AG04450 (cell line): Measurements from ENCODE around the gene PLRG1. TPM values are rescaled to one million over a fixed set of nuclear protein-coding genes. Genes with fewer than 3 reads are reported as not detected.

Experiments used
- CTCF ChIA-PET: fragments of 300-600, 350-600 bp; formaldehyde crosslinking; extraction: SDS; loops from one replicate; lab custom pipeline; 2022; ENCODE audit warnings: antibody characterized with exemption, inconsistent platforms; lab: Charles Lee
- POLR2A ChIA-PET: fragments of 350-600 bp; formaldehyde crosslinking; extraction: SDS; loops from one replicate; lab custom pipeline; 2021; ENCODE audit warnings: antibody characterized with exemption, inconsistent platforms; lab: Yijun Ruan, JAX
- DNase-seq: peaks from one replicate; pipeline ENCODE4 v3.0.0-alpha.2; 2011; ENCODE audit warnings: low read depth, low spot score
- H3K27ac ChIP-seq: one replicate; pipeline ENCODE4 v1.5.1; 2012; ENCODE audit warnings: low read depth, low read length, control low read depth
- H3K27me3 ChIP-seq: one replicate; pipeline ENCODE4 v1.6.0; 2012; ENCODE audit warnings: low read length; ENCODE audit not compliant: control insufficient read depth, insufficient read depth
- H3K4me3 ChIP-seq: 2 replicates; pipeline ENCODE4 v1.5.1; 2011; ENCODE audit warnings: mild to moderate bottlenecking, low read depth, low read length, control low read depth
- H3K9me3 ChIP-seq: 2 replicates; pipeline ENCODE4 v1.5.1; 2012; ENCODE audit warnings: low read length; ENCODE audit not compliant: control insufficient read depth, insufficient read depth
- CTCF ChIP-seq: IDR thresholded peaks from 2 replicates; pipeline ENCODE4 v1.5.1; 2011; ENCODE audit warnings: low read depth, low read length, control low read depth, inconsistent platforms
- polyA plus RNA-seq: library from polyadenylated mRNA; depleted of rRNA; stranded (reverse); fragments of >200 nt; gene quantifications from 2 replicates; pipeline ENCODE4 v1.2.3, GENCODE V29; 2011; rRNA removed
- small RNA-seq: library from RNA; depleted of rRNA; stranded (forward); fragments of <200 nt; gene quantifications from one replicate; pipeline ENCODE3, GENCODE V24; 2012; ENCODE audit warnings: low read depth; ENCODE audit not compliant: insufficient read length

PLRG1 gene
- polyA plus RNA-seq, 1 experiment, result 141 TPM

GRCh38 chr4:154487145-154487544 lies 63.1 kb downstream of the PLRG1 start:
- POLR2A ChIA-PET, result no interaction called here
- TF ChIP-seq CTCF, result no peak
- Histone ChIP-seq H3K9me3 (peaks cover 12% of the 10 kb centered on the region; the same call in 1 of the 2 replicates), H3K27ac (no peak overlapping the region), H3K27me3 (peaks cover 27% of the 10 kb centered on the region), H3K4me3 (no peak overlapping the region)
- CTCF ChIA-PET, result no interaction called here
- no peak for DNase-seq

GRCh38 chr4:154485127-154485773 lies 65.0 kb downstream of the PLRG1 start:
- POLR2A ChIA-PET, result no interaction called here
- CTCF ChIA-PET, result no interaction called here
- no peak for DNase-seq
- Histone ChIP-seq H3K9me3 (peaks cover 7% of the 10 kb centered on the region; the same call in 1 of the 2 replicates), H3K27me3 (peaks cover 12% of the 10 kb centered on the region), H3K4me3 (no peak overlapping the region), H3K27ac (no peak overlapping the region)
- TF ChIP-seq CTCF, result no peak

Small RNAs within 50 kb of the gene (small RNA-seq; reads per million reads assigned to genes)
- gene RNU6-1285P, result not detected

Other genes starting within 250 kb of the PLRG1 start
- gene DCHS2, start 58.6 kb downstream of the PLRG1 start, polyA plus RNA-seq, result not detected in 2 replicates
- gene FGB, start 12.6 kb upstream of the PLRG1 start, polyA plus RNA-seq, result 0.17 TPM in 1 of 2 replicates, not detected in the other
- 0.09 TPM in 1 of 2 replicates, not detected in the other for gene FGA, start 40.3 kb upstream of the PLRG1 start, polyA plus RNA-seq
- gene FGG, start 62.3 kb upstream of the PLRG1 start, polyA plus RNA-seq, result 0.07 TPM in 1 of 2 replicates, not detected in the other
- not detected in 2 replicates for gene LRAT, start 193.6 kb upstream of the PLRG1 start, polyA plus RNA-seq
- not detected in 2 replicates for gene RBM46, start 230.9 kb upstream of the PLRG1 start, polyA plus RNA-seq